ENCODE measurements around the gene USP7. TPM values are rescaled to one million over a fixed set of nuclear protein-coding genes. Genes with fewer than 3 reads are reported as not detected.

Gene USP7
- total RNA-seq, 1 experiment from 2014 or later = 228 TPM

GRCh38 chr16:9012330-9012729 lies 48.6 kb upstream of the USP7 start:
- Histone ChIP-seq H3K4me3 (ENCODE audit: low read depth, low read length, poor library complexity, severe bottlenecking) (no peak overlapping the region), H3K4me1 (ENCODE audit: insufficient read depth, low read length, poor library complexity, severe bottlenecking) (no peaks in the 10 kb centered on the region), H3K36me3 (ENCODE audit: insufficient read depth, low read length, poor library complexity, severe bottlenecking) (no peaks in the 10 kb centered on the region), H3K27me3 (replicated peaks; ENCODE audit: insufficient read depth, low read depth, low read length, poor library complexity) (no peaks in the 10 kb centered on the region), H3K27ac (ENCODE audit: low read depth, low read length, poor library complexity, severe bottlenecking) (no peak overlapping the region), H3K9me3 (ENCODE audit: low read depth, low read length, poor library complexity, severe bottlenecking) (peaks cover 7% of the 10 kb centered on the region)
- TF ChIP-seq EZH2 (IDR thresholded peaks at IDR 0.05; ENCODE audit: borderline replicate concordance, low read depth, low read length, poor library complexity, severe bottlenecking) (no peak), CTCF (conservative IDR thresholded peaks at IDR 0.05; ENCODE audit: low read depth, low read length) (no peak)
- intact Hi-C loops (cut with micrococcal nuclease; ENCODE audit: unreplicated experiment) = loop anchor here (5.0 kb wide), 1 partner anchor 350 kb away; no protein-coding TSS in a partner anchor
- CTCF ChIA-PET = no interaction called here
- DNase-seq (ENCODE audit: low spot score) = no peak
- POLR2A ChIA-PET (ENCODE audit: low non-redundant PET) = no interaction called here
- BruUV-seq (replicated peaks) = no TSS peak

GRCh38 chr16:9008601-9009260 lies 45.0 kb upstream of the USP7 start:
- peak; percentile 90 for TF ChIP-seq CTCF (conservative IDR thresholded peaks at IDR 0.05; ENCODE audit: low read depth, low read length)
- TF ChIP-seq EZH2 (IDR thresholded peaks at IDR 0.05; ENCODE audit: borderline replicate concordance, low read depth, low read length, poor library complexity, severe bottlenecking) = no peak
- no TSS peak for BruUV-seq (replicated peaks)
- ChIA-PET POLR2A (ENCODE audit: low non-redundant PET) (interaction anchor here (0.6 to 0.7 kb wide), 2 partner anchors 13 to 239 kb away, joined by 6 to 11 read pairs; no protein-coding TSS in a partner anchor), CTCF (interaction anchor here (0.6 to 1.8 kb wide), 12 partner anchors 19 to 140 kb away, joined by 3 to 13 read pairs (median 4); partner anchors contain the start of genes CARHSP1 and HAPSTR1)
- H3K27ac ChIP-seq (ENCODE audit: low read depth, low read length, poor library complexity, severe bottlenecking) = no peak overlapping the region
- H3K9me3 ChIP-seq (ENCODE audit: low read depth, low read length, poor library complexity, severe bottlenecking) = no peaks in the 10 kb centered on the region
- H3K27me3 ChIP-seq (replicated peaks; ENCODE audit: insufficient read depth, low read depth, low read length, poor library complexity) = no peaks in the 10 kb centered on the region
- no peaks in the 10 kb centered on the region for H3K36me3 ChIP-seq (ENCODE audit: insufficient read depth, low read length, poor library complexity, severe bottlenecking)
- DNase-seq (ENCODE audit: low spot score) = peak; percentile 80
- no peaks in the 10 kb centered on the region for H3K4me1 ChIP-seq (ENCODE audit: insufficient read depth, low read length, poor library complexity, severe bottlenecking)
- intact Hi-C loops (cut with micrococcal nuclease; ENCODE audit: unreplicated experiment) = loop anchor here (1.0 kb wide), 1 partner anchor 103 kb away; no protein-coding TSS in a partner anchor
- peak overlapping the region; percentile 33 for H3K4me3 ChIP-seq (ENCODE audit: low read depth, low read length, poor library complexity, severe bottlenecking)

- Histone ChIP-seq H3K9me3 (ENCODE audit: low read depth, low read length, poor library complexity, severe bottlenecking) (no peaks in the 10 kb centered on the region), H3K36me3 (ENCODE audit: insufficient read depth, low read length, poor library complexity, severe bottlenecking) (no peaks in the 10 kb centered on the region), H3K27me3 (replicated peaks; ENCODE audit: insufficient read depth, low read depth, low read length, poor library complexity) (no peaks in the 10 kb centered on the region), H3K4me3 (ENCODE audit: low read depth, low read length, poor library complexity, severe bottlenecking) (no peak overlapping the region), H3K4me1 (ENCODE audit: insufficient read depth, low read length, poor library complexity, severe bottlenecking) (no peaks in the 10 kb centered on the region), H3K27ac (ENCODE audit: low read depth, low read length, poor library complexity, severe bottlenecking) (no peak overlapping the region)
- intact Hi-C loops (cut with micrococcal nuclease; ENCODE audit: unreplicated experiment) = no loop called here
- TF ChIP-seq CTCF (conservative IDR thresholded peaks at IDR 0.05; ENCODE audit: low read depth, low read length) (no peak), EZH2 (IDR thresholded peaks at IDR 0.05; ENCODE audit: borderline replicate concordance, low read depth, low read length, poor library complexity, severe bottlenecking) (no peak)
- POLR2A ChIA-PET (ENCODE audit: low non-redundant PET) = no interaction called here
- CTCF ChIA-PET = interaction anchor here (0.7 kb wide), 1 partner anchor 10 kb away, joined by 3 read pairs; no protein-coding TSS in a partner anchor
- peak; percentile 22 for DNase-seq (ENCODE audit: low spot score)
- no TSS peak for BruUV-seq (replicated peaks)
These were observed 43.6 kb upstream of the USP7 start for GRCh38 chr16:9007177-9007794.
